ENCODE measurements around the gene EFCAB12. TPM values are rescaled to one million over a fixed set of nuclear protein-coding genes. Genes with fewer than 3 reads are reported as not detected.

The EFCAB12 gene
- total and polyA plus RNA-seq, 2 of the 13 experiments (the other 11 are each of a cell fraction or from before 2014, with no cell fraction given), result 0.31 to 2.4 TPM

DNA sequence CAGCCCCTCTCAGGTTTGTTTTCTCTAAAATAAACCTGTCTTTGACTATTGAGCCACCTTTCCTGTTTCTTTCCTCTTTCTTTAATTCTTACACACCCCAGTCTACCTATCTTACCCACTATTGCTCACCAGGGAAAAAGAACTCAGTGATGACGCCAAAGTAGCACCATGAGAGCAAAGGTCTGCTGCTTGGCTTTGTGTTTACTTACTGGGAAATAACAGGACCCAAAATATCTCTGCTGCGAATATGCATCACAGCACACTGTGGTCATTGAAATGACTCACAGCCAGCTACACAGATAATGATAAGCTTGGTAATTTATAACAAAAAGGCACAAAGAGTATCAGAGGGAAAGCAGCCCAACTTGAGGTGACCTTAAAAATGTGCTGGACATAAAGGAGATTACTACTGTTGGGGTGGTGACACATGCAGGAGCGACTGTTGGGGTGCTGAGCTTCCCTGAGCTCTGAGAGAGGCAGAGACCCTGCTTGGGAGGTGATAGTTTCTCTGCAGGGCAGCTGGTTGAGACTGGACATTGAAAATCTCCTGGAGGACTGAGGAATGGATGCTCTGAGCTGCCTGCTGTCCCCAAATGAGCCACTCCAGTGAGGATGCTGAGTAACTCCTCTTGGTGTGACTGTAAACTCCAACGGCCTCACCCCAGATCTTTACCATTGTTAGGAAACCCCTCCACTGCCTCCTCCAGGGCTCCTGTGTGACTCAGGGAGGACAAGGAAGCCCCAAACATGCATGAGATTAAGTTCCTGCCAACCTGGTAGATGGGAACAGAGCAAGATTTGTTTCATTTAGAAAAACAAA is 14.5 kb downstream of the EFCAB12 start (continued):
- TF ChIP-seq, protein P1, sequence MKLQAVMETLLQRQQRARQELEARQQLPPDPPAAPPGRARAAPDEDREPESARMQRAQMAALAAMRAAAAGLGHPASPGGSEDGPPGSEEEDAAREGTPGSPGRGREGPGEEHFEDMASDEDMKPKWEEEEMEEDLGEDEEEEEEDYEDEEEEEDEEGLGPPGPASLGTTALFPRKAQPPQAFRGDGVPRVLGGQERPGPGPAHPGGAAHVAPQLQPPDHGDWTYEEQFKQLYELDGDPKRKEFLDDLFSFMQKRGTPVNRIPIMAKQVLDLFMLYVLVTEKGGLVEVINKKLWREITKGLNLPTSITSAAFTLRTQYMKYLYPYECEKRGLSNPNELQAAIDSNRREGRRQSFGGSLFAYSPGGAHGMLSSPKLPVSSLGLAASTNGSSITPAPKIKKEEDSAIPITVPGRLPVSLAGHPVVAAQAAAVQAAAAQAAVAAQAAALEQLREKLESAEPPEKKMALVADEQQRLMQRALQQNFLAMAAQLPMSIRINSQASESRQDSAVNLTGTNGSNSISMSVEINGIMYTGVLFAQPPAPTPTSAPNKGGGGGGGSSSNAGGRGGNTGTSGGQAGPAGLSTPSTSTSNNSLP (IDR thresholded peaks at IDR 0.05; ENCODE audit: low read depth, low read length), result peak; percentile 80
- TF ChIP-seq HNF4A (CRISPR knock-in tag; IDR thresholded peaks at IDR 0.05), result peak; percentile 83
- TF ChIP-seq, protein P2, sequence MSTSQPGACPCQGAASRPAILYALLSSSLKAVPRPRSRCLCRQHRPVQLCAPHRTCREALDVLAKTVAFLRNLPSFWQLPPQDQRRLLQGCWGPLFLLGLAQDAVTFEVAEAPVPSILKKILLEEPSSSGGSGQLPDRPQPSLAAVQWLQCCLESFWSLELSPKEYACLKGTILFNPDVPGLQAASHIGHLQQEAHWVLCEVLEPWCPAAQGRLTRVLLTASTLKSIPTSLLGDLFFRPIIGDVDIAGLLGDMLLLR (CRISPR knock-in tag; IDR thresholded peaks at IDR 0.05), result no peak
- peak; percentile 42; the same call in 1 of the 2 replicates for TF ChIP-seq MIER3 (CRISPR knock-in tag; IDR thresholded peaks at IDR 0.05; ENCODE audit: borderline replicate concordance)
- TF ChIP-seq, protein P3, sequence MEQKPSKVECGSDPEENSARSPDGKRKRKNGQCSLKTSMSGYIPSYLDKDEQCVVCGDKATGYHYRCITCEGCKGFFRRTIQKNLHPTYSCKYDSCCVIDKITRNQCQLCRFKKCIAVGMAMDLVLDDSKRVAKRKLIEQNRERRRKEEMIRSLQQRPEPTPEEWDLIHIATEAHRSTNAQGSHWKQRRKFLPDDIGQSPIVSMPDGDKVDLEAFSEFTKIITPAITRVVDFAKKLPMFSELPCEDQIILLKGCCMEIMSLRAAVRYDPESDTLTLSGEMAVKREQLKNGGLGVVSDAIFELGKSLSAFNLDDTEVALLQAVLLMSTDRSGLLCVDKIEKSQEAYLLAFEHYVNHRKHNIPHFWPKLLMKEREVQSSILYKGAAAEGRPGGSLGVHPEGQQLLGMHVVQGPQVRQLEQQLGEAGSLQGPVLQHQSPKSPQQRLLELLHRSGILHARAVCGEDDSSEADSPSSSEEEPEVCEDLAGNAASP (CRISPR knock-in tag; IDR thresholded peaks at IDR 0.05; ENCODE audit: borderline replicate concordance), result peak; percentile 35; the same call in 1 of the 2 replicates
- TF ChIP-seq ZNF570 (CRISPR knock-in tag; IDR thresholded peaks at IDR 0.05; ENCODE audit: borderline replicate concordance), result no peak
- 0 out of 2 replicates have a peak, but pooled peaks have one; percentile 10 for TF ChIP-seq KDM3A (CRISPR knock-in tag; IDR thresholded peaks at IDR 0.05; ENCODE audit: low read depth)
- TF ChIP-seq SOX13 (IDR thresholded peaks at IDR 0.05), result no peak
- peak in 1 of 2 experiments; percentile 61; a peak in 1 of 4 replicates for TF ChIP-seq SOX13 (CRISPR knock-in tag; conservative IDR thresholded peaks at IDR 0.05 in 1 of 2, IDR thresholded peaks at IDR 0.05 in 1 of 2)
- peak; percentile 47 for TF ChIP-seq BCL6 (CRISPR knock-in tag; IDR thresholded peaks at IDR 0.05)
- TF ChIP-seq, protein P4, sequence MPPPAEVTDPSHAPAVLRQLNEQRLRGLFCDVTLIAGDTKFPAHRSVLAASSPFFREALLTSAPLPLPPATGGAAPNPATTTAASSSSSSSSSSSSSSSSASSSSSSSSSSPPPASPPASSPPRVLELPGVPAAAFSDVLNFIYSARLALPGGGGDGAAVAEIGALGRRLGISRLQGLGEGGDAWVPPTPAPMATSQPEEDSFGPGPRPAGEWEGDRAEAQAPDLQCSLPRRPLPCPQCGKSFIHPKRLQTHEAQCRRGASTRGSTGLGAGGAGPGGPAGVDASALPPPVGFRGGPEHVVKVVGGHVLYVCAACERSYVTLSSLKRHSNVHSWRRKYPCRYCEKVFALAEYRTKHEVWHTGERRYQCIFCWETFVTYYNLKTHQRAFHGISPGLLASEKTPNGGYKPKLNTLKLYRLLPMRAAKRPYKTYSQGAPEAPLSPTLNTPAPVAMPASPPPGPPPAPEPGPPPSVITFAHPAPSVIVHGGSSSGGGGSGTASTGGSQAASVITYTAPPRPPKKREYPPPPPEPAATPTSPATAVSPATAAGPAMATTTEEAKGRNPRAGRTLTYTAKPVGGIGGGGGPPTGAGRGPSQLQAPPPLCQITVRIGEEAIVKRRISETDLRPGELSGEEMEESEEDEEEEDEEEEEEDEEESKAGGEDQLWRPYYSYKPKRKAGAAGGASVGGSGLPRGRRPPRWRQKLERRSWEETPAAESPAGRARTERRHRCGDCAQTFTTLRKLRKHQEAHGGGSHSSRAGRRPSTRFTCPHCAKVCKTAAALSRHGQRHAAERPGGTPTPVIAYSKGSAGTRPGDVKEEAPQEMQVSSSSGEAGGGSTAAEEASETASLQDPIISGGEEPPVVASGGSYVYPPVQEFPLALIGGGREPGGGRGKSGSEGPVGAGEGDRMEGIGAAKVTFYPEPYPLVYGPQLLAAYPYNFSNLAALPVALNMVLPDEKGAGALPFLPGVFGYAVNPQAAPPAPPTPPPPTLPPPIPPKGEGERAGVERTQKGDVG (CRISPR knock-in tag; IDR thresholded peaks at IDR 0.05; ENCODE audit: borderline replicate concordance), result no peak
- peak; percentile 85 for TF ChIP-seq HNF4G (IDR thresholded peaks at IDR 0.05; ENCODE audit: borderline replicate concordance, low read depth, low read length)
- no peak for TF ChIP-seq HNF4G (CRISPR knock-in tag; IDR thresholded peaks at IDR 0.05; ENCODE audit: borderline replicate concordance, low read depth)
- TF ChIP-seq NR2F2 (IDR thresholded peaks at IDR 0.05; ENCODE audit: borderline replicate concordance, low read depth), result no peak
- peak; percentile 37; the same call in 1 of the 2 replicates for TF ChIP-seq NCOR1 (IDR thresholded peaks at IDR 0.05; ENCODE audit: borderline replicate concordance, low read length)
- no peak for TF ChIP-seq RAD51 (IDR thresholded peaks at IDR 0.05; ENCODE audit: borderline replicate concordance)
- TF ChIP-seq PHF21A (CRISPR knock-in tag; IDR thresholded peaks at IDR 0.05), result peak; percentile 77
- TF ChIP-seq REXO4 (CRISPR knock-in tag; IDR thresholded peaks at IDR 0.05; ENCODE audit: borderline replicate concordance), result no peak
- no peak for TF ChIP-seq KAT7 (CRISPR knock-in tag; IDR thresholded peaks at IDR 0.05; ENCODE audit: borderline replicate concordance)
- TF ChIP-seq FOXO1 (CRISPR knock-in tag; IDR thresholded peaks at IDR 0.05), result peak; percentile 51; the same call in 1 of the 2 replicates
- TF ChIP-seq HDAC2 (CRISPR knock-in tag; IDR thresholded peaks at IDR 0.05), result peak; percentile 78
- TF ChIP-seq, protein P5, sequence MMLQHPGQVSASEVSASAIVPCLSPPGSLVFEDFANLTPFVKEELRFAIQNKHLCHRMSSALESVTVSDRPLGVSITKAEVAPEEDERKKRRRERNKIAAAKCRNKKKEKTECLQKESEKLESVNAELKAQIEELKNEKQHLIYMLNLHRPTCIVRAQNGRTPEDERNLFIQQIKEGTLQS (CRISPR knock-in tag; IDR thresholded peaks at IDR 0.05), result peak; percentile 32; the same call in 1 of the 2 replicates
- TF ChIP-seq SALL1 (CRISPR knock-in tag; IDR thresholded peaks at IDR 0.05), result peak; percentile 41; the same call in 1 of the 2 replicates

Measured in HepG2 (cell line).